GM20431 (cell line): Measurements from ENCODE around the gene PAX4.

Experiments used
- in situ Hi-C: fragments of 300-500 bp; cut with MseI, MboI; formaldehyde crosslinking; loops from one replicate; pipeline ENCODE4 v1.15.0; 2020; ENCODE audit warnings: low sequenced_read_pairs; ENCODE audit not compliant: unreplicated experiment

Gene PAX4, protein sequence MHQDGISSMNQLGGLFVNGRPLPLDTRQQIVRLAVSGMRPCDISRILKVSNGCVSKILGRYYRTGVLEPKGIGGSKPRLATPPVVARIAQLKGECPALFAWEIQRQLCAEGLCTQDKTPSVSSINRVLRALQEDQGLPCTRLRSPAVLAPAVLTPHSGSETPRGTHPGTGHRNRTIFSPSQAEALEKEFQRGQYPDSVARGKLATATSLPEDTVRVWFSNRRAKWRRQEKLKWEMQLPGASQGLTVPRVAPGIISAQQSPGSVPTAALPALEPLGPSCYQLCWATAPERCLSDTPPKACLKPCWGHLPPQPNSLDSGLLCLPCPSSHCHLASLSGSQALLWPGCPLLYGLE

GRCh38 chr7:127618042-127618441, at the start of gene PAX4:
Gene PAX4, minus strand, starts transcription at chr7:127618142. Its CDS starts 2,214 bp downstream, at chr7:127615928.
- in situ Hi-C loops, result no loop called here

- in situ Hi-C loops, result no loop called here
Measured at GRCh38 chr7:127667017-127667670, 49.2 kb upstream of the PAX4 start.

GRCh38 chr7:127666602-127667001, 48.7 kb upstream of the PAX4 start:
- in situ Hi-C loops, result no loop called here

DNA sequence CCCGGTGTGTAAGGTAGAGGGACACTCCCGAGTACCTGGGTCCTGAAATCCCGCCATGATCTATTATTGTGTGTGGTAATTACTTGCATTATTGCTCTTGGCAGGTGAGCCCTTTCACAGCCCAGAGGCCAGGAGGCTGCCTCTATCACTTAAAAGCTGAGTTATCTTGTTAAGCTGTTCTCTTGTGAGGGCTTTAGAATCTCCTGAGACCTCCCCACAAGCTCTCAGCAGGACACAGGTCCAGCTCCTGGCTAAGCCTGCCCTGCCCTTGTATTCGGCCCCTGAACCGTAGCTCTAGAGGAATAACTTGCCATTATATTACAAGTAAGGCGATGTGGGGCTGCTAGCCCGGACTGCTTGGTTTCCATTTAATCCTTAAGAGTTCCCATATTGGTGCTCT, 48.0 kb upstream of the PAX4 start:
- in situ Hi-C loops, result no loop called here

GRCh38 chr7:127658970-127659630, 41.2 kb upstream of the PAX4 start:
- in situ Hi-C loops, result no loop called here

DNA sequence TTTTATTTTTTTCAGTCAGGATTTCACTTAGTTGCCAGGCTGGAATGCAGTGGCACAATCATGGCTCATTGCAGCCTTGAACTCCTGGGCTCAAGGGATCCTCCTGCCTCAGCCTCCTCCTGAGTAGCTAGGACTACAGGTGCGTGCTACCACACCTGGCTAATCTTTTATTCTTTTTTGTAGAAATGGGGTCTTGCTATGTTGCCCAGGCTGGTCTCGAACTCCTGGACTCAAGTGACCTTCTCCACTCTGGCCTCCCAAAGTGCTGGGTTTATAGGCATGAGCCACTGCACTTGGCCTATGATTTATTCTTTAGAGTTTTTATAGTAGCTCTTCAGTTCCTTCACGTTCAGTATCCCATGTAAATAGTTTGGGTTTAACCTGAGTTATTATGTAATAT, 39.6 kb upstream of the PAX4 start:
- in situ Hi-C loops, result no loop called here

GRCh38 chr7:127655720-127656119, 37.8 kb upstream of the PAX4 start:
- in situ Hi-C loops, result no loop called here

DNA sequence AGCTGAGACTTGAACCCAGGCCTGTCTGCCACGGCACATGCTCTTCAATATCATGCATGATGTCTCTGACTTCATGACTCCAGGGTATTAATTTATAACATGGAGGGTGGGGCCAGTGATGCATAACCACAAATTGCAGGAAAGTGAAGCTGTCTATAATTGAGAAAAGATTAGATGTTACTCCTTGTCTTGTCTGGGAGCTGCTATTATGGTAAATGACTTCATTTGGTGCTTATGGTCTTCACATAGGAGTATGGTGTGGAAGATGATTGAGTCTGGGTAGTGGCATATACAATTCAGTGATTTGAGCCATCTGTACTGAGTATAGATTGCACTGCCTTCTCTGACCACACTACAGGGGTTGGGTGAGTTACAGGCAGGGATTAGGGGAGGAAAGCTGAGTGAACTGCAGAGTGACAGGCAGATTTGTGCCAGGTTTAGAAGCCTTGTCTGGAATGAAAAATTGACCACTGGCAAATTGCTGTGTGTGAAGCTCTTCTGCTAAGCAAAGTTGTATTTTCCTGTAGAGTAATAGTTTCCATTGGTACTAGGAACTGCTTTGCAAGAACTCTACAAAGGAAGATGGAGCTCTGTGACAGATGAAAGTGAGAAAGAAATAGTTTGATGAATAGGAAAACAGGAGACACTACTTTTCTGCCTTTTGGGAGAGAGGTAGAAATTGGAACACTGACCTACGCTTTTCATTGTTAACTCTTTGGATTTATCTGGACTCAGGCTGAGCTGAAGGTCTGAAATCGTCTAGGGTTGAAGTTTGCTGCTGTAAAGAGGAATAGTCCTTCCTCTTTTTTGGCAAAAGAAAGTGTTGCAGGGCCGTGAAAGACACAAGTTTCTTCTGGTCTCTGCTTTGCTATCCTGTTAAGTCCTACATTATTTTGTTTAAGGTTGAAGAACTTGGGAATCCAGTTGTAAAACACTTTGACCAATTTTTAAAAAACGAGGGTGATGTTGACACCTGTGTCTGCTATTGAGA, 36.8 kb upstream of the PAX4 start:
- in situ Hi-C loops, result no loop called here

- in situ Hi-C loops, result no loop called here
Measured at GRCh38 chr7:127653396-127653795, 35.5 kb upstream of the PAX4 start.

DNA sequence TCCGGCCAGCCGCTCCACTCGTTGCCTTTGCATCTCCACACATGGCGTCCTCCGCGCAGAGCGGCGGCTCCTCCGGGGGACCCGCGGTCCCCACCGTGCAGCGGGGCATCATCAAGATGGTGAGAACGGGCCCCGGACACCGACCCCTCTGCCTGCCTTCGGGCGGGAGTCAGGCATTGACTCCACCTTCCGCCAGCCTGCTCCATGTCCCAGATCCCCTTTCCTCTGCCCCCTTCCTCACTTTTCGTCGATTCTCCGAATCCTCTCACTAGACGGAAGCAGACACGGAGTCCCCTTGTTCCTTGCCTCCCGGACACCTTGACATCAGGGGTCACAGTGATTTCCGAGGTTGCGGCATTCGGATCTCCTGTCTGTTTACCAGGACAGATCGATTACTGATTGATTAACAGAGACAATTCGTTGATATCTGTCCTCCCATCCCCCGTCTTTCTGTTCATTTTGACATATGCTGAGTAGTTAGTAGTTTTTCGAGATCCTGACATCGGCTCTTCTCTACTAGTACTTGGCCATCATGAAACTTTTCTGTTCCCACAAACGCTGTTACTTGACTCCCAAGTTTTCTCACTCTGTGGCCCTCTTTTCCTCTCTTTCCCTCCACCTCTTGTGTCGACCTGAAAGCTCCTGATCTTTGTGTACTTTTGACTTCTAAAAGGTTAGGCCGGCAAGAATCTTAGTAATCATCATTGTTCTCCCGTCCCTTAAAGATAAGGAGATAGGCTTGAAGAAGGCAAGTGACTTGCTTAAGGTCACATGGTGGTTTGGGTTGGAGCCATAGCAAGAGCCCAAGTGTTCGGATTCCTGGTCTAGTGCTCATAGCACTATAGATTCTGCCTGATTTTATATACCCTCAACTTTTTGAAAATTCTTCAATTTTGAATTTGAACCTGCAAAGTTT, 34.6 kb upstream of the PAX4 start:
- in situ Hi-C loops, result no loop called here

DNA sequence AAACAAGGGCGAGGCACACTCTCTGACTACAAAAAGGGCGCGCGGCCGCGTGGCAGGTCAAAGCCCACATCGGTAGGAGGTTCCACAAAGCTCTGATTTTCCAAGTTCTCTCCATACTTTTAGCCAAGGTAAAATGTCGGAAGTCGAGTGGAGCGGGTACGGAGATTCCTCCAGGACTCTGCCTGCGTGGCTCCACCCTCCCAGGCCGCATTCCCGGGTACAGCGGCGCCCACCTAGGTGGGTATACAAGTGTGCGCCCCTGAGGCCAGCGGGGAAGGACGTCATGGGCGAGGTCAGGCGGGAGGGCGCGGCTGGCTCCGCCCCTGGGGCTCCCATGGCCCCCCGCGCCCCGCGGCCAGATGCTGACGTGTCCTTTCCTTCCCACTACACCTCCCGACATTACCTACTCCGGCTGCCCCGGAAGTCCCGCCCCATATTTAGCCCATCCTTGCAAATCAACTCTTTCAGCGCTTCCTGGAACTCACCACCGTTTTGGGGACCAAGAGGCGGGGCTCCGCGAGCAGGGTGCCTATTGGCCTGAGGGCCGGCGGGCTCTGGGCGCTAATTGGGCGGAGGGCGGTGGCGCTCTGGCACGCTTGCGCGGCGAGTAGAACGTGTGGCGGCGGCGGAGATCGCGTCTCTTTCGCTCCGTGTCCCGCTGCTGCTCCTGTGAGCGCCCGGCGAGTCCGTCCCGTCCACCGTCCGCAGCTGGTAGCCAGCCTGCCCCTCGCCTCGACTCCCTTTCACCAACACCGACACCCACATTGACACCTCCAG, 33.8 kb upstream of the PAX4 start, which contains the start of gene SND1:
TSS of gene SND1 (plus strand) at position 639 of the 777 bp plus-strand sequence. CDS start 180 bp downstream, outside the sequence.
- in situ Hi-C loops, result no loop called here

DNA sequence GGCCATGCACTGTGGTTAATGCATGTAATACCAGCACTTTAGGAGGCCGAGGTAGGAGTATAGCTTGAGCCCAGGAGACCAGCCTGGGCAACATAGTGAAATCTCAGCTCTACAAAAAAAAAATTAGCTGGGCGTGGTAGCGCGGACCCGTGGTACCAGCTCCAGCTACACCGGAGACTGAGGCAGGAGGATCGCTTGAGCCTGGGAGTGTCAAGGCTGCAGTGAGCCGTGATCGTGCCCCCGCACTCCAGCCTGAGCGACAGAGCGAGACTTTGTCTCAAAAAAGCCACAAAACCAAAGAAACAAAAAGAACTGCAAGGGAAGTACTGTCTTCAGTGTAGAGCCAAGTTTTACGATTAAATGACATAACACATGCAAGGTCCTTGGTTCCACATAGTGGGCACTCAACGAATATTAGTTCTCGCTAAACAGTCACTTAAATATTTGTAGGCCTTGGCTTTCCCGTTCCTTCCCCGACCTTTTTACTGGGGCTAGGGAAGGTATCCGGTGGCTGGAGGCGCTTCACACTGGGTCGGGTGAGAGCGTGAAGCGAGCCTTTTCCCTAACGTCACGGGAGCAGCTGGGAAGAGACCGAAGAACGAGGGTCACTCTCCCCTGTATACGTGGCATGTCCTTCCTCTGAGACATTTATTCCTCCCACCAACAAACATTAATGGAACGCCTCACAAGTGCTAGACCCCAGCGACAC, 33.1 kb upstream of the PAX4 start:
- in situ Hi-C loops, result no loop called here

- in situ Hi-C loops, result no loop called here
Measured at GRCh38 chr7:127648986-127649385, 31.0 kb upstream of the PAX4 start.

GRCh38 chr7:127647636-127648035, 29.7 kb upstream of the PAX4 start:
- in situ Hi-C loops, result no loop called here

GRCh38 chr7:127644484-127644883, 26.5 kb upstream of the PAX4 start:
- in situ Hi-C loops, result no loop called here

DNA sequence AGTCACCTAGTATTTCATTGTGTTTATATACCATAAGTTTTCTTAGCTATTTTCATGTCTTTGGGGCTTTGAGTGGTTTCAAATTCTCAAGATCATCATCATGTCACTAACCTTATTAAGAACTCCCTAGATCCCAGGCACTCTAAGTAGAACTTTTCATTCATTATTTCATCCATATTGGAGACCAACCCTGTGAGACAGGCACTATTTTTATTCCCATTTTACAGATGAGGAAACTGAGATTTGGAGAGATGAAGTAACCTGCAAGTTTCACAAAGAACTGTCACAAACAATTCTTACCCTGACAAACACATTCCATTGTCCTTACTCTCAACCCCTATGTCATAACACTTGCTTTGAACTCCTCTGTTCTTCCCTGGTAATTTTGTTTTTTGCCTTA, 20.3 kb upstream of the PAX4 start:
- in situ Hi-C loops, result no loop called here

- in situ Hi-C loops, result no loop called here
Measured at GRCh38 chr7:127635659-127636285, 17.8 kb upstream of the PAX4 start.
